Stimulated activated CD4-positive, alpha-beta T cell treated with anti-CD3 and anti-CD28 coated beads, Interleukin-2, amount 100 ng/mL, for 4 hours (primary cell): ENCODE data around the gene UBALD1.
A peak's percentile ranks its signal among the peaks of the same experiment; 100 is the strongest.

Experiments
- DNase-seq: peaks from one replicate; pipeline ENCODE4 v3.0.0-alpha.2; 2020; ENCODE audit warnings: low read depth

The UBALD1 gene

DNA sequence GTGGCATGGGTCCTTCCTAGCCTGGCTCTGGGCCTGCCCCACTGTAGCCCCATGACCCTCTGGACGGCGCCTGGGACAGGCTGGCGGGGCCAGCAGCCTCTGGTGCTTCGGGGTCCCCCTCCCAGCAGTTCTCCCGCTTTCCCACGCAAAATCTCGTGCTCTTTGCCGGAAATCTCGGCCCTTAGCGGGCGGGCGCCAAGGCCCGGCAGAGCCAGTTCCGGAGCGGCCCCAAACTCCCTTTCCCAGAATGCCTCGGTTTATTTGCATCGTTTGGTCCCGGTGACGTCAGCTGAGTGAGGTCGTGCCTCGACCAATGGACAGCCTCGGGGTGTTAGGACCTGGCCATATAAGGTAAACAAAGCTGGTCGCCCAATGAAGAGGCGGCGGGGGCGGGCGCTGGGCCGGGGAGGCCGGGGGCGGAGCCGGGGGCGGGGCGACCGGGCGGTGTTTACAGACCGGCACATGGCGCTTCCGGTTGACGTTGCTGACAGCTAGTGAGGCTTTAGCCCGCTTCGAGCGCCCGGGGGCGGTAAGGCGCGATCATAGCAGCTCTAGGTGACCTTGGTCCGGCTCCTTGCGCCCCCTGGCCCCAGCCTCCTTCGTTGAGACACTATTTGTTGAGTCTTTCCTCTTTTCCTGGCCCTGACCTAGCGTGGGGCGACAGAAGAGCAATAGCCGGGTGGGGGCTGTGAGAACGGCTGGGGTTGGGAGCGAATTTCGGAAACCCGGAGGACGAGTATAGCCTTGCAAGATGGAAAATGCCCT lies 1.5 kb upstream of the UBALD1 start:
- DNase-seq, result peak; percentile 99

DNA sequence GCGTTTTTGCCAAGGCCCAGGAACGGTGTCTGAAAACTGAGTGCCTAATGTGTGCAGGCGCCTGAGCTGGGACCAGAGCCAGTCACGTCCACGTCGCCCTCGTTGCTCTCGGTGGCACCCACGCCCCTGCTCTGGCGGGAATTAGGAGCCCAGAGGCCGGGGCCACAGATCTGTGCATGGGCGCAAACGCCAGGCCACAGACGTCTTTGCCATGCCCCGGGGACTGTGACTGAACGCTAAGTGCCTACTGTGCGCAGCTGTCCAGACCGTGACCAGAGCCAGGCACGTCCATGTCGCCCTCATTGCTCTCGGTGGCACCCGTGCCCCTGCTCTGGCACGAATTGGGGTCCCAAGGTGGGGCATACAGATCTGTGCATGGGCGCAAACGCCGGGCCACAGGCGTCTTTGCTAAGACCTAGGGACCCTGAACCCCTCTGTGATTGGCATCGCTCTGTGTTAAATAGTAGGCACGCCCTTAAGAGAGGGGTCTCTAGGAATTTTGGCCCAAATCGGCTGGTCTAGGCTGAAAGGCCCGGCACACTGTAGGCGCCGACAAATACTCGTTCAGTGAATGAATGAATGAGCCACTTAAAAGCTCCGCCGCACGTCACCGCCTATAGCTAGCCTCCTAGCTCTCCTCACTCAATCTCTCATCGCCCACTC lies 827 bp upstream of the UBALD1 start:
- no peak for DNase-seq

DNA sequence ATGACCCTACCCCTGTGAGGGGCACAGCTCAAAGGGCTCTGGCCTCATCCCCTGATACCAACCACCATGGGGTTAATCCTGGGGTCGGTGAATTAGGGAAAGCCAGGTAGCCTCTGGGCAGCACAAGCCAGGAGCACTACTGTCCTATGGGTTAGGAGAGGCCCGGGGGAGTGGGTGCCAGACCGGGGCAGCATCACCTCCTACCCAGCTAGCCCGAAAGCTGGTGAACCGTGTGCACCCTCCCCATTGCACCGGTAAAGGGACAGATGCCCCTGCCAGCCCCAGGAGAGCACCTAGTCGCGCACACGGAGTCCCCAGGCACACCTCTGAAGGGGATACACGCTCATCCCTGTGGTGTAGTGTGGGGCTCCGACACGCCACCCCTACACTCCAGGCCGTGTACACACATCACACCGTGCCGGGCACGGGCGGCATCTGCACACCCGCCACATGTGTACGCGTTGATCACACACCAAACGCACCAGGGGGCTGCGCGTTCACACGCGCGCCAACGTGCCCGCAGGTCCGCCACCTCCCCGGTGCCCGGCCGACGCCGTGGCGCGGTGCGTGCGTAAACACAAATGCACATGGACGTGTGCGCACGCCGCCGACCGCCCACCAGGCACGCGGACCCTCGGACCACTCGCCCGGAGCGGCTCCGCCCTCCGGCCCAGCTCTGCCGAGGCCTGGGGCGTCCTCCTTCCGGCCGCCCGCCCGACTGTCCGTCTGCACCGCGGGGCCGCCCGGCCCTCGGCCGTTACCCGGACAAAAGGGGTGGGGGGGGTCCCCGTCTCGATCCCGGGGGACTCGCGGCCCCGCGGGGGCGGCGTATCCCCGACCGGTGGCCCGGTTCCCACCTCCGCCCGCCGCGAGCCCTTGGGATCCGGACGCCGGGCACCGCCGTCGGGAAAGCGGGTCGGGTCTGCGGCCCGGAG lies 785 bp downstream of the UBALD1 start:
- DNase-seq, result peak; percentile 12

DNA sequence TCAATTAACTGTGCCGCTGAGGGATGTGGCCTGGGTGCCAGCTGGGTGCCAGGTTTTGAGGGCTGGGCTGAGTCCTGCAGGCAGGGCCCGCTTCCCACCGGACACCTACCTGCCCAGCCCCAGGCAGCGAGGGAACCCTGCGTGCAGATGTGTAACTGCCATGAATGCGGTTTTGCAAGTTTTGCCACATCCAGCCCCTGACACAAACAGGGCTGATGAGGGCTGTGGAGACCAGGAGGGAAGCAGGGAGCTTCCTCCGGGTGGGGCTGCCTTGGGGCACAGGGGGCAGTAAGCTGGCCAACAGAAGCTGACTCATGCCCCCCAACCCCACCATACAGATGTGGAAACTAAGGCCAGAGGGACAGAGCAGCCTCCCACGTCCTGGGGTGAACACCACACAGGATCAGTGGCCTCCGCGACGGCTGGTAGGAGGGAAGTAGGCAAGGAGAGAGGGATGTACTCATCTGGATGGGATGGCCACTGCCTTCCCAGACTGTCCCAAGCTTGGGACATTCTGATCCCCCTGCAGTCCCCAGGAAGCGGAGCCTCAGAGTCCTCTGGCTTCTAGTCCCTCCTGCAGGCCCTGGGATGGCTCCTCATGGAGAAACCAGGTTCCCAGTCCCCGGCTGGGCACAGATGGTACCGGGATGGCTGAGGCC lies 1.6 kb downstream of the UBALD1 start:
- no peak for DNase-seq

DNA sequence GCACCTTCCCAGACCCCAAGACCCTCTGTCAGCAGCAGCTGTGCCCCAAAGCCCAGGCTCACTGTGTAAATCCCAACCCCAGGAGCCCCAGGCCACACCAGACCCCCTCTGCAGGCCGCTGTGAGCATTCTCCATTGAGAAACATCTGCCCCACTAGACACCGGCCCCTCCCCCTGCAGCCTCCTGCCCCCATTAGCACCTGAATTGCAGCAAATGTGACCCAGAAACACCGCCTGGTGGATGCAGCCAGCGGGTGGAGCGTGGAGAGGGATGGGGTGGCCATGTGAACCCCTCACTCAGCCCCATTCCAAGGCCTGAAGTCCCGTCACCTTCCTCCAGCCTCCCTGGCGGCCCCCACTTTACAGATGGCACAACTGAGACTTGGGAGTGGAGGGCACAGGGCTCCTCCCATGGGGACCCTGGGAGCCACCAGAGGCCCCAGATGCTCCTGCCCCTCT lies 2.2 kb downstream of the UBALD1 start:
- no peak for DNase-seq

DNA sequence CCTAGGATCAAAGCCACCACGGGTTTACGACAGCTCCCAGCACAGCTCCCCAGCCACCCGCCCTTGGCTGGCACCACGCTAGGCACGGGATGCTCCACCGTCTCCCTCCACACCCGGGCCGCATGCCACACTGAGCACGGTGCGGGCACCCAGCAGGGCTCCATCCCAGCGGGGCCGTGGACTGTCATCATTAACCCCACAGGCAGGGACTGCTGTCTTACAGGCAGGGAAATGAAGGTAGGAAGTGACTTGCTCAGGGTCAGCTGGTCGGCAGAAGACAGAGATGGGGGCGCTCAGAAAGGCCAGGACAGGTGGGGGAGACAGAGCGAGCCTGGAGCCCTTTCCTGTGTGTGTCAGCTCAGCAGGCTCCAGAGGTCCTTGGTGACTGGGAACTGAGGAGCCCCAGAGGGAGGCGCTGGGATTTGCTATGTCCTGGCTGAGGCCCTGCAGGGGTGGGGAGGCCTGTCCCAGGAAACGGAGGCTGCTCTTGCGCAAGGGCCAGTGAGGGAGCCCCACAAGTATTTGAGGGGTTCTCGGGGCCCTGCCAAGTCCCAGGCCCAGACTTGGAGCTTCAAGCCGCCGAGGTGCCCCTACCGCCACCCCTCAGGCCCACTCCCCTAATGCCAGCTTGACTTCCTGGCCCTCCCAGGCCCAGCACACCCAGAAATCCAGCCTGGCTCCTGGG lies 3.2 kb downstream of the UBALD1 start:
- DNase-seq, result no peak

DNA sequence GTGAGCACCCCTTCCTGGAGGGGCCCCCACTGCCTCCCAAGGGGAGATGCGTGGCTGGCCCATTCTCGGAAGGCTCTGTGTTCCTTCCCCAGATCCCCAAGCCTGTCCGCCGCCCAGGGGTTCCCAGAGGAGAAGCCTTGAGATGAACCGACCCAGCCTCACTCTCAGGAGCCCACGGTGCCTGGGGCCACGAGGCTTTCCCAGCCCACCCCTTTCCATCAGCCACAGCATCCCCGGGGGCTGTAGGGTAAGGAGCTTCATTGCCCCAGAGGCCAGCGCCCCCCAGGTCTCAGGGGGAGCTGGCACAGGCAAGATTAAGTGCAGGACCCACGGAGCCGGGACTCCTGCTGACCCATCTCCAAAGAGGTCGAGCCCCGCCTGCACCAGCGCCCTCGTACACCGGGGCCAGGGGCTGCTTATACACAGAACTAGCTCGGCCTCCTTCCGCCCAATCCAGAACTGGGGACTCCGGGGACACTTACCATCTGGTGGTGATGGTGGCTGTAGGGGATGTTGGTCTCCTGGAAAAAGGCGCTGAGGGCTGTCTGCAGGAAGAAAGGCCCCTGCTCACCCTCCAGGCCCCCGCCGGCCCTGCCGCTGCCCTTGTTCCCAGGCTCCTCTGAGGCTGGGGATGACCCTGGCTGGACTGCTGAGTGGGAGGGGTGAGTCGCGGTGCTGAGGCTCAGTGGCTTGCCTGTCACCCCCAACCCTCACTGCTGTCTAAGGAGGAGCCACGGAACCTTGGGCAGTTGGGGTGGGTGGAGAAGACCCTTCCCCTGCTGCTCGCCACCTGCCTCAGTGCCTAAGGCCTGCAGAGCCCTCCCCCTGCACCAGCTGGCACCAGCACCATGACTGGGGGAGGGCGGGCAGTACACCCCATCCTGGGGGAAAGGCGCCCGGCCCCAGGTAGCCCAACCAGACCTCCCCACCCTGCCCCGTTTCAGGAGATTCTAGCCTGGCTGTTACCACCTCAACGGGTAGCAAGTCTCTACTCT lies 4.4 kb downstream of the UBALD1 start:
- no peak for DNase-seq

DNA sequence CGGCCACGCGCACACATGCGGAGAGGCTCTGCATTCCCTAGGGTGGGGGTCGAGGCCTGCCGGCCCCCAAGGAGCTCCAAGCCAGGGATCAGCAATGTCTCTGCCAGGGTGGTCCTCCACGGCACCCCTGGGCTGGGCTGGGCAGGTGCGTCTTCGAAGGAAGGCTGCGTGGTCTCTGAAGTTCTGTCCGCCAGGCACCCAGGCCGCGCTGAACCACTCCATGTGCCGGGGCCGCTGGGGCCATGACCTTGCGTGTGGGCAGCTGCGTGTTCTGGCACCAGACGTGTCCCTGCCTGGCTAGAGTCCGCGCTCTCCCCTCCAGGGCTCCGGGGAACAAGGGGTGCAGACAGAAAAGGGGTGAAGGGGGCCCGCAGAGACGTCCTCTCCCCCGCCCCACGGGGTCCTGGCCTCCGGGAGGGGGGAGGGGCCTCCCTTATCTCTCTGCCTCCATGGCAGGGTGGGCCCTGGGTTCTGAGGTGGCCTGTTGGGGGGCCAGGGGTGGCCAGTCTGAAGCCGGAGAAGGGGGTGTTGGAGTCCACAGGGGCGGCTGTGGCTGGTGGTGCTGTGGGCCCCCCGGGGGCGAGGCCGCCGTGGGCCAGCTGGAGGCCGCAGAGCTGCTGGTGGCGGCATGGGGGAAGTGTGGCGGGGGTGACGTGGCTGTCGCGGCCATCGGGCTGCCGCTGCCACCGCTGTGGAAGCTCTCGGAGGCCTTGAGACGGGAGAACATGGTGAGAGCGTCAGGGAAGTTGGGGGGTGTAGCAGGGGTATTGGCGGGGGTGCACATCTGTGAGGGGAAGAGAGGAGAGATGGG lies 5.3 kb downstream of the UBALD1 start:
- no peak for DNase-seq

DNA sequence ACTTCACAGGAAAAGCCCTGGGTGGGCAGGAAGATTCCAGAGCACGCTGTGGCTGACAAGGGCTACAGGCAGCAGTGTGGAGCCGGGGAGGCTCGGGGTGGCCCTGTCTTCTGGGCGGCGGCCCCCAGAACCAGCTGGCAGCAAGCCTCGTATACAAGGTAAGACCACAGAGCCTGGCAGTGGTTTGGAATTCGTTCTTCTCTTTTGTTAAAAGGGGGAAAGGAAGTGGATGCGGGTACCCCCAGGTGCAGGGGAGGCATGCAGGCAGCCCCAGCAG lies 6.0 kb downstream of the UBALD1 start:
- no peak for DNase-seq

DNA sequence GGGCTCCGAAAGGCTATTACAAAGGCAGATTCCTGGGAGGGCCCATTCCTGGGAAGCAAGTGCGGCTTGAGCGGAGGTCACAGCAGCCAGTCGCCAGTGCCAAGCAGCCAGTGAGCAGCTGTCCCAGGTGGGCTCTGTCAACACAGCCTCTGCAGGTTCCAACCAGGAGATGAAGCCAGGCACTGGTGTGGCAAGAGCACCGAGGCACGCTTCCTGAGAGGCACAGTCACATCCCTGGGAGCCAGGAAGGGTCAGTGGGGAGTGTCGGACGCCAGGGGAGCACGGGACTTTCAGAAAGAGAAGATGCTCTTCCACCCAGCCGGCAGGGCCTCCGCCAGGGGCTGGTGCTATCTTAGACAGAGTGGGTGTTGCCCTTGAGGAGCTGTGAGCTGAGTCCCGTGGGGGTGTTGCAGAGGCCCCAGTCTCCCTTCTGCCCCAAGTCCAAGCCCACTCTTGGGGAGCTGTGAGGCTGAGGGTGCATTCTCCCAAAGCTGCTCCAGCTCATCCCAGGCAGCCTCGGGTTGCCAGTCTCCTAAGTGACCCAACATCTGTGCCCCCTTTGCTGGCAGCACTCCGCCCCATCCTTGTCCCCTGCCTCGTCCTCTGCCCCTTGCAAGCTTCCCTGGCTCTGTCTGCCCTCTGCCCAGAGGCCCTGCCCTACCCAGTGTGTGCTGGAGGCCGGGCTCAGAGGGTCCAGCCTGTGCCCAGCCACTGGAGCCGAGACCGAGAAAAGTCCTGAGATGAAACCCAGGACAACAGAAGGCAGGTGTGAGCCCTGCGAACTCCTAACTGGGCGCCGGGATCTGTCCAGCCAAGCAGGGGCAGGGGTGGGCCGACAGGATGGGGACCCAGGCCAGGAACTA lies 6.6 kb downstream of the UBALD1 start:
- no peak for DNase-seq

DNA sequence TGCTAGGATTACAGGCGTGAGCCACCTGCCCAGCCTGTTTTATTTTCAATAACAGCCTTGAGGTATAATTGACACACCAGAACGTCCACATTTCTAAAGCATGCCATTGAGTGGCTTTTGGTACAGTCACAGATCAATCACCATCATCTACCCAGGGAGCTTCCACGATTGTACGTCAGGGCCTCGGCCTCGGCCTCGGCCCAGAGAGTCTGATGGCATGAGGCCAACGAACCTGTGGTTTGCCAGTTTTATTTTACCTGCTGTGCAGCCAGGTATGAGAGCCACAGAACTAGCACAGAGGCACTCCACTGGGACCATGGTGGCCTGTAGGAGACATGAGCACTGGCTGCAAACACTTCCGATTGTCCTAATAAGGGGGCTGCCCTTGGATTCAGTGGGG lies 8.3 kb downstream of the UBALD1 start:
- no peak for DNase-seq

DNA sequence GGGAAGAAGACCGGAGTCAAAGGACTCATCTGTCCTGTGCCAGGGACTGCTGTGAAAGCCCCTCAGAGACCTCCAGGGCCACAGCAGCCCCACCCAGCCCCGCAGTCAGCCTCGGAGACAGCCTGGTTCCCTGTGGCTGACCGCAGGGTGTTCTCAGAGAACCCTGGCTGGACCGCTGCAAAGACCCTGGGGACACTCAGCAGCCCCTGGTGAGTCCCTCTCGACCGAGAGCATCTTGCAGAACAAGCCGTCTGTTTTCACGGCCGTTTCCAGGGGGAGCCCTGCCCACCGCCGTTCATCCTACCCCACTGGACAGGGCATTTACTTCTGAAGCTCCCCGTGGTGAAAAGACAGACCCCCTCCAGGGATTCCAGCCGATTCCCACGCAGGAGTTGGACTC lies 10.3 kb downstream of the UBALD1 start:
- DNase-seq, result no peak

DNA sequence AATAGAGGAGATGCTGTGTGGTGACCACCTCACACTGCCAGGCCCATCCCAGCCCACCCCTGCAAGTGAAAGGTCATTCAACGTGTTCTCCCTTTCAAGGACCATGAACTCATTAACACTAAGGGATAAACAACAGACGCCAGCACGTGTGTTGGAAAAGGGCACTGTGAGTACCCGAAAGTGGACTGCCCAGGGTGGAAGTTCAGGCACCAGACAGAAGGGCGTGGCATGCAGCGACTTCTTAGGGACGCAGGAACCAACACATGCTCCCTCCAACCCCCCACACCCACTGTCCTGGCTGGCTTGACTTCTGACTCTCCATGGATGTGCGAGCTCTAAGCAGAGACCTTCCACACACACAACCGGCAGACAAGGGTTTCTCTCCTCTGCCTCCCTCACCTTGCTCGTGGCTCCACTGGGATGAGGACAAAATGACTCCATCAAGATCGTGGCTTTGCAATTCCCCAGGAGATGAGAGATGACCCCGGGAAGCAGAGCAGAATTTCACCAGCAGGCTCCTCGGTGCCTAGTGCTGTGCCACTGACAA lies 11.0 kb downstream of the UBALD1 start:
- DNase-seq, result no peak

DNA sequence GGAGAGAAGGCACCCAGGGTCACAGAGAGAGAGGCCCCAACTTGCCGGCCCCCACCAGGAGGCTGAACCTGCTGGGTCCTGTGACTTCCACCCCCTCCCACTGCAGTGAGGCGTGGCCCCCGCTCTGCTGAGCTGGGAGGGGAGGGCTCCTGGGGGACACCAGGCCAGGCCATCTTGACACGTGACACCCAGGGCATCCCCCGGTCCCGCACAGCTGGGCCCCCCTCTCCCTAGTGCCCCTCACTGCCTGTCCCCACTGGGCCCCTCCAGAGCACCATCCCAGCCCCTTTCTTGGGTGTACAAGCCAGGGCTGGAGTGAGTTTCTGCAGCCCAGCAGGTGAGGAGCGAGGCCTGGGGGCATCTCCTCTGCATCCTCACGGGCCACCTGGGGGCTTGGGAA lies 12.4 kb downstream of the UBALD1 start:
- DNase-seq, result no peak

DNA sequence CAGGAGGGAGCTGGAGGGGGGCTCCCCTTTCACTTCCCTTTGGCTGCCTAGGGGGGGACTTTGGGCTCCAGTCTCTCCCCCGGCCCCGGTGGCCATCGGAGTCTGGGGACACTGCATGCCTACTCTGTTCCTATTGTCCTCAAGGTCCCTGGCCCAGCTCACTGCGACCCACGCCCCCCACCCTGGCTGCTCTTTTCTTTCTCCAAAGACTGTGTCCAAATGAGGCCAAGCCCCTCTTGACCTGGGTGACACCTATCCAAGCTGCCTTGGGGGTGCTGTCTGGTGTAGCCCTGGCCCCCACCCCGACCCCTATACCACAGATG lies 12.9 kb downstream of the UBALD1 start:
- DNase-seq, result no peak

DNA sequence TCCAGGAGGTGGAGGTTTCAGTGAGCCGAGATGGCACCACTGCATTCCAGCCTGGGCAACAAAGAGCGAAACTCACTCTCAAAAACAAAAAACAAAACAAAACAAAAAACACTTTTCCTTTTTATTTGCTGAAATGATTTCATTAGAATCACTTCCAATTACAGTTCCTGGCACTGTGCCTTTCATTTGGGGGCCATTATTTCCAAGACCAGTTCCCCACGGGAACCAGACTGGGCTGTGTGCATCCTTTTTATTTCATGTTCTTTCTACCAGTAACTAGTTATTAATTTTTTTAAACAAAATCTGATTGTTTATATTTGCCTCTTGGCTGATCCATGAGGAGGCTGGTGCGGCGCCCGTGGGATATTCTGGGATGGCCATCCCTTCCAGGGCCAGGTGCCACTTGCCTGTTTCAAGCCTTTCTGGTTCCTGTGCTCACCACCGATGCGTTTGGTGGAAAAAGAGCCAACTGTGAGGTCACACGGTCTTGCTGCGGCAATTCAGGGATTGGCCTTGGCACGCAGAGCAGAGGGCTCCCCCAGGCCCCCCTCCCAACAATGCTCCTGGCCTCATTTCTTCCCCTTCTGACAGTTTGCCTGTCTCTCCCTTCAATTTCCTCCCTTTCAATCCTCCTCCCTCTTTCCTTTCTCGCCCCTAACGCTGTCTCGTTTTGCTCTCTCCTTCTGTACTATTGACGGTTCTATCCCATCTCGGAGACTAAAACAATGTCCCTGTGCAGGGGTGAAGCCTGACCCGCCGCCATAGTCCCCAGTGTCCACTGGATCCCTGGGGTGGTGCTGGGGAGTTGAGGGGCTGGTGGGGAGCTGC lies 13.4 kb downstream of the UBALD1 start:
- no peak for DNase-seq

DNA sequence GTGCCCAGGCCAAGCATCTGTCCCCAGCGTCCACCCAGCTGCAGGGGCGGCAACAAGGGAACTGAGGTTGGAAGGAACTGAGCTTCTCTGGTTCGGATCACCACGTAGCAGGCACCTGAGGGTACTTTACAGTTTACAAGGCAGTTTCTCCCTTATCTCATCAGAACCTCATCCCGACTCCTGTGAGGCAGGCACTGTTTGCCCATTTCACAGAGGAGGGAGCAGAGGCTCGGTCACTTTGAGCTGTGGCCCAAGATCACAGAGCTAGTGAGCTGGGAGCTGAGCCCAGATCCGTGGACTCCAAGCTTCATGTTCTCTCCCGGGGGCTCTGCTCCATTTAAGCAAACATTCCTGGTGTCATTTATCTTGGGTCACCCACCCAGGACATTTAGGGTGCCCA lies 15.1 kb downstream of the UBALD1 start:
- DNase-seq, result no peak

DNA sequence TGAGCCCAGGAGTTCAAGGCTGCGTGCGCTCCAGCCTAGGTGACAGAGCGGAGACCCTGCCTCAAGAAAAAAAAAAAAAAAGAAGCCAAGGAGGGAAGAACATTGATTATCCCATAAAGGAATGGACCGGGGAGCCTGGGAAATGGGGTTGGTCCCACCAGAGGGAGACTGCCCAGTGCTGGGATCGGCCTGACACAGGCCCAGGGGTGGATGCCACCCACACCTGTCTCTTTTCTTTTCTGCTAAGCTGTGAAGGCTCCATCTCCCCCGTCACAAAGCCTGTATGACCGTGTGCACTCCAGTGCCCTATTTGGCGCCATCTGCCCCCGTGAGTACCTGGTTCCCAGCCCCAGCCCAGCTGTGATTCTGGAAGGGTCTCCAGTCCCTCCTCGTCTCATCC lies 15.7 kb downstream of the UBALD1 start:
- no peak for DNase-seq
